ENCODE results near the gene FAM151A. TPM values are rescaled to one million over a fixed set of nuclear protein-coding genes. Genes with fewer than 3 reads are reported as not detected.
A peak's percentile ranks its signal among the peaks of the same experiment; 100 is the strongest.

FAM151A gene
- total RNA-seq, 1 donor from 2014 or later, result not detected

DNA sequence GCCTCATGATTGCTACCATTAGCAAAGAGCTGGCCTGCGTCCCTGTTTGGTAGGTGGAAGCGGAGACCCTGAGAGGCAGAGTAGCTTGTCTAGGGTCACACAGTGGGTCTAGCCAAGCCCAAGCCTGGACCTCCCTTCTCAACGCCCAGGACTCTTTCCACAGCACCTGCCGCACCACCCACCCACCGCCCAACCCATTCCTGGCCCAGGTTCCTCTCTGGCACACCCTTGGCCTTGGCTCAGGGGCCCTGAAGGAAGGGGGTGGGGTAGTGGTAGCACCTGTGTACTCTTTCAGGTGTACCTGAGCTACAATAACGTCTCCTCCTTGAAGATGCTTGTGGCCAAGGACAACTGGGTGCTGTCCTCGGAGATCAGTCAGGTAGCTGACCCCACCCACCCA lies 19.3 kb downstream of the FAM151A start:
- DNase-seq (ENCODE audit: low spot score), result no peak

DNA sequence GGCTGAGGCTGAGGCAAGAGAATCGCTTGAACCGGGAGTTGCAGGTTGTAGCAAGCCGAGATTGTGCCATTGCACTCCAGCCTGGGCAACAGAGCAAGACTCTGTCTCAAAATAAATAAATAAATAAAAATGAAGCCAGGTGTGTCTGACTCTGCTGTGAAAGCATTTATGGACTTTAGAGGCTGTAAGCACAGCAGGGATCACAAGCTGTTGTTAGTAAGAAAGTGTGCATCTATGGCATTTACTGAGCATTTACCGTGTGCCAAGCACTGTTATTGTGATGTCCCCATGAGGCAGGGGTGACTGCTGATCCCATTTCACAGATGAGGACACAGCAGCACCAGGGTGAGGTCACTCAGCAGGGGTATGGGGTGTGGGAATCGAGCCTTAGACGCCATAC lies 20.1 kb downstream of the FAM151A start:
- no peak for DNase-seq (ENCODE audit: low spot score)

DNA sequence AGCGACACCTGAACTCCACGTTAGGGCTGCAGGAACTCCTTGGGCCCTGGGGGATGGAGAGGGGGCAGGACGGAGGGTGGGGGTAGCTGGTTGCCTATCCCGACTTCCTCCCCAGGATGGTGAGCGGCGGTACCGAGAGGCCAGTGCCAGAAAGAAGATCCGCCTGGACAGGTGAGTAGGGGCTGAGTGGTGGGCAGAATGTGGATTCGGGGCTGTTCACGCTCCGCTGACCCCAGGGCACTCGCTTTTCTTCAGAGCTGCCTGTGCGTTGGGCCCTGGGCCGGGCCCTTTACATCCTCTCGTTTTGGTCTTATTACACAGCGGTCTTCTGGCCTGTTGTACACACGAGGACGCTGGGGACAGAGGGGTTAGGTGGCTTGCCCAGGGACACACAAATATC lies 20.8 kb downstream of the FAM151A start:
- DNase-seq (ENCODE audit: low spot score), result no peak

GRCh38 chr1:54601730-54602129 lies 21.6 kb downstream of the FAM151A start:
- DNase-seq (ENCODE audit: low spot score), result no peak

GRCh38 chr1:54600947-54601721 lies 22.2 kb downstream of the FAM151A start:
- DNase-seq (ENCODE audit: low spot score), result no peak

GRCh38 chr1:54599211-54599823 lies 24.0 kb downstream of the FAM151A start:
- no peak for DNase-seq (ENCODE audit: low spot score)

- DNase-seq (ENCODE audit: low spot score), result no peak
Observed at GRCh38 chr1:54597455-54598030, 25.8 kb downstream of the FAM151A start.

DNA sequence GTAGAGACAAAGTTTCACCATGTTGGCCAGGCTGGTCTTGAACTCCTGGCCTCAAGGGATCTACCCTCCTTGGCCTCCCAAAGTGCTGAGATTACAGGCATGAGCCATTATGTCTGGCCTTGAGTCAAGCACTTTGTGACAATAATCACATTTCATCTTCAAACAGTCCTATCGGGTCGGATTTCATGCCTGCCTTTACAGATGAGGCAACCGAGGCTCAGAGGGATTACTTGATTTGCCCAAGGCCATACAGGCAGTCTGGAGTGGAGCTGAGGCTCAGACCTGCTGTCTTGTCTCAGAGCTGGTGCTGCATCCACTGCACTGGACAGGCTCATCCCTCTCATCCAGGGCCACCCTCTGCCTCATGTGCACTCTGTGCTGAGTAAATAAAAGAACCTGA lies 26.6 kb downstream of the FAM151A start:
- DNase-seq (ENCODE audit: low spot score), result no peak

DNA sequence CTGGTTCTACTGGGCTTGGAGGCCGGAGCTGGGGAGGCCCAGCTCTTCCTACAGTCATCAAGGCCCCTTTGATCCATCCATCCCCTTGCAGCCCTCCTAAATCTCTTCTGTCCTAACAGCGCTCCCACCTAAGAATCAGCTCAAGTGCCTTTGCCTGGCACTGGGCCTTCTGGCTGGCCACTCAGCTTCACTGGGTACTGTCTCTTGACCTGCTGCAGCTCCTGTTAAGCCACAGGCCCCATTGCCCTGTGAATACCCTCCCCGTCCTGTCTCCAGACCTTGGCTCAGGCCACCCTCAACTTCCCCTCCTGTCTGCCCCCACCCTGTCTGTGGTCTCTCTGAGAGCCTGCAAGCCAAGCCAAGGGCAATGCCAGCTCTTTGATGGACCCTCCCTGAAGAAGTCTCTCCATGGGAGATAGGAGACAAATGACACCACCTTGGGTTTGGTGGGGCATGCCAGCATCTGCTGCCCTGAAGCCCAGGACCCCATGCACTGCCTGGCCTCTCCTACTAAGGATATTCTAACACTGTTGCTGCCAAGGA lies 27.3 kb downstream of the FAM151A start:
- DNase-seq (ENCODE audit: low spot score), result no peak

GRCh38 chr1:54594463-54594862 lies 28.9 kb downstream of the FAM151A start:
- DNase-seq (ENCODE audit: low spot score), result no peak

GRCh38 chr1:54593571-54594160 lies 29.7 kb downstream of the FAM151A start:
- DNase-seq (ENCODE audit: low spot score), result no peak

- no peak for DNase-seq (ENCODE audit: low spot score)
Observed at GRCh38 chr1:54591127-54591756, 32.1 kb downstream of the FAM151A start.

GRCh38 chr1:54588377-54588776 lies 34.9 kb downstream of the FAM151A start:
- no peak for DNase-seq (ENCODE audit: low spot score)

GRCh38 chr1:54585181-54586066 lies 37.9 kb downstream of the FAM151A start:
- no peak for DNase-seq (ENCODE audit: low spot score)

DNA sequence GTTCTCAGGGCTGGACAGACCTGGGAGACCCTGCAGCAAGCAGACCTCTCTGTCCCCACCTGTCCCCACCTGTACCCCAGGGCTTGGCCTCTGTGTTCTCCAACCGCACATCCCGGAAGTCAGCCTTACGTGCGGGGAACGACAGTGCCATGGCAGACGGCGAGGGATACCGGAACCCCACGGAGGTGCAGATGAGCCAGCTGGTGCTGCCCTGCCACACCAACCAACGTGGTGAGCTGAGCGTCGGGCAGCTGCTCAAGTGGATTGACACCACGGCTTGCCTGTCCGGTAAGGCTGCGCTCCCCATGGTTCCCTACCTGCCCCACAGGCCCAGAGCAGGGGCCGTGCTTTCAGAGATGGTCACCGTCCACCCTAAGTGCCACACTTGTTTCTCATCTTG lies 38.8 kb downstream of the FAM151A start:
- no peak for DNase-seq (ENCODE audit: low spot score)

GRCh38 chr1:54583871-54584270 lies 39.5 kb downstream of the FAM151A start:
- DNase-seq (ENCODE audit: low spot score), result no peak

DNA sequence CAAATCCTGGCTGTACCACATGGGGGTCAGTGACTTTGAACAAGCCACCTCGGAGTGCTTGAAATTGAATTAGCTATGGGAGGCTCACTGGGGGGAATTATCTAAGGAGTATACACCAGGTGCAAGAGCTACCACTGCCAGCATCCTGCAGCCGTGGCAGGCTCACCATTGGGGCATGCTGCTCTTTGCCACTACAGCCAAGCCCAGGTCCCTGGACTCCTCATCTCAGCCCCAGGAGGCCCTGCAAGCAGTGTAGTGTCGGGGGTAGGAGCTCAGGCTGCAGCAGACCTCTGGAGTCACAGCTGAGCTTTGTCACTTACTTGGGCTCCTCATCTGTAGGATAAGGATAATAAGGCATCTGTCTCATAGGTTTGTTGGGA lies 40.0 kb downstream of the FAM151A start:
- no peak for DNase-seq (ENCODE audit: low spot score)

DNA sequence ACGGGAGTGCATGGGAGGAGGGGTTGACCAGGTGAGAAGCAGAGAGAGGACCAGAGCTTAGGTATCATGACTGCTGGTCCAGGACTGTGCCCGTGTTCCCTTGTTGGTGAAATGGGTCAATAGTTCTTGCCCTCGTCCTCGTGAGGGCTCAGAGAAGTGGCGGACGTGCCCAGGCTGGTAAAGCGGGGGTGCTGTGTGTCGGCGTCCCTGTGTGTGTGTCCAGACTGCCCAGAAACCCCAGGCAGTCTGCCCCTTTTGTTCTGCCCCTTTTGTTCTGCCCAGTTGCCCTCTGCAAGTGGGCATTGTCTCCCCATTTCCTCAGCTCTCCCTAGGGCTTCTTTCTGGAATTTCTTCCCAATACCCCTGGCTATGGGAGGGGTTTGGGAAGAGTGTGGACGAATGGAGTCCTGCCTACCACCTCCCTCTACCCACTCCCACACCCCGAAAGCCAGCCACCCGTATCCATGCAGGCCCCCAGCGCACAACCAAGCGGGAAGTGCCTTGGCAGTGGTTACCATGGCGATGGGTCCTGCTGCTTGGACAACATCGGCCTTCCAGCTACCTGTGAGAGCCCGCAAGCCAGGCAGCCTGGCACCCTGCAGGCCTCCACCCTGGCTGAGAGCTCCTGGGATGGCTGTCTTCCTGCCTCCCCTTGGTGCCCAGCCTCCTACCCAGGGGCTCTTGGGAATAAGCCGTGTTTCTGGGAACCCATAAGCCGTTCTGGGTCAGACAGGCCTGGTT lies 40.6 kb downstream of the FAM151A start:
- no peak for DNase-seq (ENCODE audit: low spot score)

GRCh38 chr1:54581621-54582035 lies 41.7 kb downstream of the FAM151A start:
- DNase-seq (ENCODE audit: low spot score), result peak; percentile 93

DNA sequence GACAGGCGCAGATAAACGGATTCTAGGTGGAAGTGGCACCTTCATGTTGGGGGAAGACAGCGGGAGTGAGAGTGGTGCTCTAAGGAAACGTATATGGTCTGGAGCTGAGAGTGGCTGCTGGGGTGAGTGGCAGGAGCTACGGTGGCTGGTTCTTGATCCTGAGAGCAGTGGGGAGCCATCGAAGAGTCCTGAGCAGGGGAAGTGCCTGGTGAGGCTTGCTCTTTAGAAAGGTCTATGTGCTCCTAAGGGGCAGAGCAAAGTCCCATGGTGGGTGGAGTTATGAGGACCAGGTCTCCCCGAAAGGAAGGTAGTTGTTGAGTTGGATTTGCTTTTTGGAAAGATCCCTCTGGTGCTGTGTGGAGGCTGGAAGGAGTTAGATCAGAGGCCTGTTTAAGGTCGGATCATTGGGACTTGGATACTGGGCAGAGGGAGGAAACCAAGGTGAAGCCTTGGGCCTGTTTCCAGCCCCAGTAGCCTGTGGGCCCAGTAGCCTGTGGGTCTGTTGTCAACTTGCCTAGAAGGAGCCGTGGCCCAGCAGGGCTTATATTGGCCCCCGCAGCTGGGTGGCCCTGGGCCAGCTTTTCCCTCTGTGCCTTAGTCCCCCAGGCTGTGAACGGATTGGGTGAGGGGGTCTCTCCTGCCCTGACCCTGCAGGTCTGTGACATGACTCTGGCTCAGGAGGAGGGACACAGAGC lies 42.3 kb downstream of the FAM151A start:
- DNase-seq (ENCODE audit: low spot score), result no peak

All from mucosa of gallbladder (tissue), 1 donor.